Measurements from ENCODE around the gene NUDT6. TPM values are rescaled to one million over a fixed set of nuclear protein-coding genes. Genes with fewer than 3 reads are reported as not detected.

NUDT6 gene
- total RNA-seq, 1 experiment from 2014 or later, result 6.1 TPM

- no peaks in the 10 kb centered on the region for H3K4me1 ChIP-seq (ENCODE audit: insufficient read depth, low read length, poor library complexity, severe bottlenecking)
- no TSS peak for BruUV-seq (replicated peaks)
- intact Hi-C loops (cut with micrococcal nuclease; ENCODE audit: unreplicated experiment), result no loop called here
- H3K27me3 ChIP-seq (replicated peaks; ENCODE audit: insufficient read depth, low read depth, low read length, poor library complexity), result no peaks in the 10 kb centered on the region
- peaks cover 23% of the 10 kb centered on the region for H3K36me3 ChIP-seq (ENCODE audit: insufficient read depth, low read length, poor library complexity, severe bottlenecking)
- no peak overlapping the region for H3K4me3 ChIP-seq (ENCODE audit: low read depth, low read length, poor library complexity, severe bottlenecking)
- no peak for DNase-seq (ENCODE audit: low spot score)
- CTCF ChIA-PET, result no interaction called here
- POLR2A ChIA-PET (ENCODE audit: low non-redundant PET), result no interaction called here
- TF ChIP-seq EZH2 (IDR thresholded peaks at IDR 0.05; ENCODE audit: borderline replicate concordance, low read depth, low read length, poor library complexity, severe bottlenecking) (no peak), CTCF (conservative IDR thresholded peaks at IDR 0.05; ENCODE audit: low read depth, low read length) (no peak)
- H3K27ac ChIP-seq (ENCODE audit: low read depth, low read length, poor library complexity, severe bottlenecking), result no peak overlapping the region
- no peaks in the 10 kb centered on the region for H3K9me3 ChIP-seq (ENCODE audit: low read depth, low read length, poor library complexity, severe bottlenecking)
Observed at GRCh38 chr4:122953924-122954323, 31.5 kb upstream of the NUDT6 start.

- POLR2A ChIA-PET (ENCODE audit: low non-redundant PET), result no interaction called here
- CTCF ChIA-PET, result no interaction called here
- no peak overlapping the region for H3K4me3 ChIP-seq (ENCODE audit: low read depth, low read length, poor library complexity, severe bottlenecking)
- DNase-seq (ENCODE audit: low spot score), result no peak
- BruUV-seq (replicated peaks), result no TSS peak
- no peaks in the 10 kb centered on the region for H3K27me3 ChIP-seq (replicated peaks; ENCODE audit: insufficient read depth, low read depth, low read length, poor library complexity)
- H3K9me3 ChIP-seq (ENCODE audit: low read depth, low read length, poor library complexity, severe bottlenecking), result no peaks in the 10 kb centered on the region
- peaks cover 41% of the 10 kb centered on the region for H3K36me3 ChIP-seq (ENCODE audit: insufficient read depth, low read length, poor library complexity, severe bottlenecking)
- no peaks in the 10 kb centered on the region for H3K4me1 ChIP-seq (ENCODE audit: insufficient read depth, low read length, poor library complexity, severe bottlenecking)
- no peak overlapping the region for H3K27ac ChIP-seq (ENCODE audit: low read depth, low read length, poor library complexity, severe bottlenecking)
- intact Hi-C loops (cut with micrococcal nuclease; ENCODE audit: unreplicated experiment), result no loop called here
- TF ChIP-seq CTCF (conservative IDR thresholded peaks at IDR 0.05; ENCODE audit: low read depth, low read length) (no peak), EZH2 (IDR thresholded peaks at IDR 0.05; ENCODE audit: borderline replicate concordance, low read depth, low read length, poor library complexity, severe bottlenecking) (no peak)
Observed at GRCh38 chr4:122952028-122952427, 29.6 kb upstream of the NUDT6 start.

- H3K4me3 ChIP-seq (ENCODE audit: low read depth, low read length, poor library complexity, severe bottlenecking), result no peak overlapping the region
- H3K27me3 ChIP-seq (replicated peaks; ENCODE audit: insufficient read depth, low read depth, low read length, poor library complexity), result no peaks in the 10 kb centered on the region
- no peak overlapping the region for H3K27ac ChIP-seq (ENCODE audit: low read depth, low read length, poor library complexity, severe bottlenecking)
- ChIA-PET POLR2A (ENCODE audit: low non-redundant PET) (no interaction called here), CTCF (no interaction called here)
- H3K9me3 ChIP-seq (ENCODE audit: low read depth, low read length, poor library complexity, severe bottlenecking), result no peaks in the 10 kb centered on the region
- TF ChIP-seq EZH2 (IDR thresholded peaks at IDR 0.05; ENCODE audit: borderline replicate concordance, low read depth, low read length, poor library complexity, severe bottlenecking) (no peak), CTCF (conservative IDR thresholded peaks at IDR 0.05; ENCODE audit: low read depth, low read length) (no peak)
- no peaks in the 10 kb centered on the region for H3K4me1 ChIP-seq (ENCODE audit: insufficient read depth, low read length, poor library complexity, severe bottlenecking)
- BruUV-seq (replicated peaks), result no TSS peak
- intact Hi-C loops (cut with micrococcal nuclease; ENCODE audit: unreplicated experiment), result no loop called here
- no peak for DNase-seq (ENCODE audit: low spot score)
- peaks cover 48% of the 10 kb centered on the region for H3K36me3 ChIP-seq (ENCODE audit: insufficient read depth, low read length, poor library complexity, severe bottlenecking)
Observed at GRCh38 chr4:122948671-122949070, 26.3 kb upstream of the NUDT6 start.

All from A673 (cell line).